Sigmoid colon (tissue), 4 donors: Measurements from ENCODE around the gene IMPA2.
"Not testable (repeated sequence)": the region's sequence is repeated elsewhere in the genome, so short reads cannot be mapped to it uniquely, and the experiment has no call there.

Experiments used
- CTCF ChIP-seq, 4 experiments: fragments of 450-650 bp in 3 of 4; fragments of 200-600 bp in 1 of 4; IDR thresholded peaks; one replicate each; pipeline ENCODE4 v1.5.1; 2016 to 2019; ENCODE audit warnings: antibody characterized with exemption in 4 of 4, mild to moderate bottlenecking in 3 of 4, moderate library complexity in 2 of 4
- POLR2A ChIP-seq, 2 donors: fragments of 450-650 bp; IDR thresholded peaks; one replicate each; pipeline ENCODE4 v1.6.1; 2016; ENCODE audit warnings: antibody characterized with exemption in 2 of 2, mild to moderate bottlenecking in 2 of 2, moderate library complexity in 2 of 2
- POLR2AphosphoS5 ChIP-seq, 4 donors: sonication (generic); formaldehyde crosslinking; IDR thresholded peaks; one replicate each; pipeline ENCODE4 v1.6.1; 2017; ENCODE audit warnings: antibody characterized with exemption in 4 of 4

GRCh38 chr18:11945834-11946659 is 35.3 kb upstream of the IMPA2 start:
- TF ChIP-seq POLR2A, CTCF, POLR2AphosphoS5 (IDR thresholded peaks at IDR 0.05): not testable (repeated sequence)
